Osteoblast (primary cell): ENCODE results near the gene FARS2. TPM values are rescaled to one million over a fixed set of nuclear protein-coding genes. Genes with fewer than 3 reads are reported as not detected.

Experiments used
- DNase-seq: peaks from one replicate; pipeline ENCODE4 v3.0.0; 2011; ENCODE audit warnings: low spot score, mixed read lengths; ENCODE audit not compliant: insufficient read length; ENCODE audit errors: missing footprints
- H2AFZ ChIP-seq: 2 replicates; pipeline ENCODE4 v1.6.0; 2011; ENCODE audit warnings: mild to moderate bottlenecking, low read length
- H3K27ac ChIP-seq: 2 replicates; pipeline ENCODE4 v1.5.1; 2011; ENCODE audit warnings: mild to moderate bottlenecking, low read depth, low read length, moderate library complexity
- H3K27me3 ChIP-seq: 2 replicates; pipeline ENCODE4 v1.6.0; 2012; ENCODE audit warnings: mild to moderate bottlenecking, control low read depth, inconsistent platforms, low read length, moderate library complexity; ENCODE audit not compliant: insufficient read depth
- H3K36me3 ChIP-seq: 2 replicates; pipeline ENCODE4 v1.5.1; 2011; ENCODE audit warnings: mild to moderate bottlenecking, low read length, control low read depth, moderate library complexity; ENCODE audit not compliant: insufficient read depth
- H3K4me1 ChIP-seq: 2 replicates; pipeline ENCODE4 v1.5.1; 2011; ENCODE audit warnings: mild to moderate bottlenecking, low read length, control low read depth, moderate library complexity; ENCODE audit not compliant: insufficient read depth
- H3K4me2 ChIP-seq: 2 replicates; pipeline ENCODE4 v1.6.0; 2011; ENCODE audit warnings: mild to moderate bottlenecking, low read length; ENCODE audit not compliant: insufficient read depth
- H3K4me3 ChIP-seq: fragments of 200-600 bp; sonication (generic); 3 replicates; pipeline ENCODE4 v1.5.1; 2012; ENCODE audit warnings: mild to moderate bottlenecking, low read length, inconsistent platforms; ENCODE audit not compliant: insufficient read depth
- H3K79me2 ChIP-seq: 2 replicates; pipeline ENCODE4 v1.6.0; 2012; ENCODE audit warnings: mild to moderate bottlenecking, low read length, control low read depth, inconsistent platforms; ENCODE audit not compliant: insufficient read depth
- H3K9me3 ChIP-seq: 2 replicates; pipeline ENCODE4 v1.5.1; 2011; ENCODE audit warnings: low read depth, low read length, control low read depth
- H4K20me1 ChIP-seq: 2 replicates; pipeline ENCODE4 v1.6.0; 2012; ENCODE audit warnings: mild to moderate bottlenecking, low read length, control low read depth; ENCODE audit not compliant: insufficient read depth
- CTCF ChIP-seq: IDR thresholded peaks from 2 replicates; pipeline ENCODE4 v1.5.1; 2011; ENCODE audit warnings: mild to moderate bottlenecking, low read depth, low read length, moderate library complexity; ENCODE audit errors: extremely low read depth
- total RNA-seq: library from RNA; depleted of rRNA; stranded (reverse); fragments of >200 nt; gene quantifications from 2 replicates; pipeline ENCODE4 v1.2.3, GENCODE V29; 2012

FARS2 gene
- total RNA-seq, 1 donor, result 29.7 TPM

GRCh38 chr6:5809450-5809849 is 548.1 kb downstream of the FARS2 start:
- Histone ChIP-seq H2AFZ (no peak overlapping the region), H3K27me3 (no peaks in the 10 kb centered on the region), H4K20me1 (no peaks in the 10 kb centered on the region), H3K27ac (no peak overlapping the region), H3K9me3 (no peaks in the 10 kb centered on the region), H3K4me3 (no peak overlapping the region), H3K79me2 (no peaks in the 10 kb centered on the region), H3K4me1 (no peaks in the 10 kb centered on the region), H3K36me3 (no peaks in the 10 kb centered on the region), H3K4me2 (no peak overlapping the region)
- no peak for DNase-seq
- no peak for TF ChIP-seq CTCF

GRCh38 chr6:5811997-5812396 is 550.7 kb downstream of the FARS2 start:
- TF ChIP-seq CTCF, result no peak
- Histone ChIP-seq H3K4me3 (no peak overlapping the region), H3K27ac (no peak overlapping the region), H4K20me1 (no peaks in the 10 kb centered on the region), H3K9me3 (no peaks in the 10 kb centered on the region), H3K79me2 (no peaks in the 10 kb centered on the region), H3K4me2 (no peak overlapping the region), H3K4me1 (no peaks in the 10 kb centered on the region), H3K27me3 (no peaks in the 10 kb centered on the region), H3K36me3 (no peaks in the 10 kb centered on the region), H2AFZ (no peak overlapping the region)
- no peak for DNase-seq

GRCh38 chr6:5813625-5814027 is 552.3 kb downstream of the FARS2 start:
- Histone ChIP-seq H2AFZ (no peak overlapping the region), H3K27me3 (no peaks in the 10 kb centered on the region), H4K20me1 (no peaks in the 10 kb centered on the region), H3K36me3 (no peaks in the 10 kb centered on the region), H3K4me1 (no peaks in the 10 kb centered on the region), H3K4me3 (no peak overlapping the region), H3K79me2 (no peaks in the 10 kb centered on the region), H3K27ac (no peak overlapping the region), H3K4me2 (no peak overlapping the region), H3K9me3 (no peaks in the 10 kb centered on the region)
- no peak for TF ChIP-seq CTCF
- no peak for DNase-seq

- no peaks in the 10 kb centered on the region for H3K36me3 ChIP-seq
- H2AFZ ChIP-seq, result no peak overlapping the region
- H3K4me2 ChIP-seq, result no peak overlapping the region
- H3K79me2 ChIP-seq, result no peaks in the 10 kb centered on the region
- no peaks in the 10 kb centered on the region for H3K27me3 ChIP-seq
- H4K20me1 ChIP-seq, result no peaks in the 10 kb centered on the region
- no peaks in the 10 kb centered on the region for H3K4me1 ChIP-seq
- H3K9me3 ChIP-seq, result no peaks in the 10 kb centered on the region
- DNase-seq, result no peak
- no peak overlapping the region for H3K4me3 ChIP-seq
- no peak for TF ChIP-seq CTCF
- no peak overlapping the region for H3K27ac ChIP-seq
These were observed 552.8 kb downstream of the FARS2 start for GRCh38 chr6:5814116-5814515.
